ENCODE data around the gene FNIP1. TPM values are rescaled to one million over a fixed set of nuclear protein-coding genes. Genes with fewer than 3 reads are reported as not detected.

The FNIP1 gene
- total RNA-seq, 1 experiment from 2014 or later = 16.4 TPM

- POLR2A ChIA-PET = no interaction called here
- Histone ChIP-seq H3K9ac (ENCODE audit: low read length) (no peak overlapping the region), H3K36me3 (ENCODE audit: control insufficient read depth in 1 of 2, insufficient read depth in 2 of 2, low read length in 2 of 2) (no peaks in the 10 kb centered on the region; a peak in 1 of 4 replicates), H3K4me3 (replicated peaks in 1 of 2; ENCODE audit: low read depth in 1 of 2, low read length in 2 of 2) (no peak overlapping the region), H2AFZ (ENCODE audit: low read depth, low read length, poor library complexity, severe bottlenecking) (no peak overlapping the region), H3K9me3 (ENCODE audit: control insufficient read depth in 1 of 2, insufficient read depth in 1 of 2, low read depth in 1 of 2, low read length in 2 of 2) (no peaks in the 10 kb centered on the region), H3K27ac (ENCODE audit: low read depth, low read length) (no peak overlapping the region), H3K79me2 (ENCODE audit: insufficient read depth, low read length) (no peaks in the 10 kb centered on the region), H3K4me2 (ENCODE audit: low read length) (no peak overlapping the region), H3K27me3 (ENCODE audit: insufficient read depth, low read length) (no peaks in the 10 kb centered on the region), H3K4me1 (ENCODE audit: control insufficient read depth in 1 of 2, insufficient read depth in 2 of 2, low read length in 2 of 2) (no peaks in the 10 kb centered on the region), H4K20me1 (ENCODE audit: insufficient read depth) (no peaks in the 10 kb centered on the region; the same call in 1 of the 2 replicates), H3K9me2 (ENCODE audit: insufficient read depth) (no peaks in the 10 kb centered on the region)
- CTCF ChIA-PET = no interaction called here
- ATAC-seq (no peak), DNase-seq (ENCODE audit: low read depth, low spot score) (no peak)
- intact Hi-C loops (cut with micrococcal nuclease) = no loop called here
- BruUV-seq (replicated peaks) = no TSS peak
- no peak for TF ChIP-seq RAD21 (IDR thresholded peaks at IDR 0.05; ENCODE audit: low read depth)
- TF ChIP-seq REST (IDR thresholded peaks at IDR 0.05; ENCODE audit: low read depth) = no peak
- no peak for TF ChIP-seq EZH2 (IDR thresholded peaks at IDR 0.05)
- TF ChIP-seq ZNF274 (IDR thresholded peaks at IDR 0.05; ENCODE audit: low read depth, low read length) = no peak
- no peak for TF ChIP-seq TCF7L2 (IDR thresholded peaks at IDR 0.05; ENCODE audit: borderline replicate concordance, extremely low read depth, insufficient read depth, insufficient read length)
- TF ChIP-seq MAX (IDR thresholded peaks at IDR 0.05) = no peak
- RAD21 ChIA-PET (ENCODE audit: low non-redundant PET in 1 of 2, low total read pairs in 2 of 2, uncharacterized antibody in 2 of 2, unreplicated experiment in 2 of 2) = no interaction called here
Observed at GRCh38 chr5:131720714-131721113, 76.1 kb downstream of the FNIP1 start.

Data from HCT116 (cell line).